ENCODE results near the gene SORCS2. TPM values are rescaled to one million over a fixed set of nuclear protein-coding genes. Genes with fewer than 3 reads are reported as not detected.

Gene SORCS2
- polyA plus RNA-seq, 1 donor from 2014 or later, result 1.0 TPM

GRCh38 chr4:7434766-7435150, 242.4 kb downstream of the SORCS2 start, which contains the start of gene PSAPL1:
Gene PSAPL1, minus strand, starts transcription at chr4:7434930. Its CDS starts 51 bp downstream, at chr4:7434879.
- Histone ChIP-seq H3K27ac (ENCODE audit: low read length) (no peak within 1 kb of the TSS), H3K36me3 (ENCODE audit: insufficient read depth, low read length) (no peaks in the 10 kb centered on the region), H4K20me1 (ENCODE audit: insufficient read depth) (no peaks in the 10 kb centered on the region), H2AFZ (ENCODE audit: low read depth, low read length) (no peak within 1 kb of the TSS), H3K9me2 (ENCODE audit: insufficient read depth, low read length) (no peaks in the 10 kb centered on the region), H3F3A (ENCODE audit: insufficient read depth, low read length, poor library complexity, severe bottlenecking) (no peaks in the 10 kb centered on the region), H3K9ac (ENCODE audit: low read length) (no peak within 1 kb of the TSS), H3K4me2 (ENCODE audit: low read length) (no peak within 1 kb of the TSS), H3K9me3 (ENCODE audit: low read length) (no peaks in the 10 kb centered on the region), H3K79me2 (replicated peaks; ENCODE audit: insufficient read depth, low read length) (no peaks in the 10 kb centered on the region), H3K27me3 (ENCODE audit: insufficient read depth, low read depth, low read length) (no peaks in the 10 kb centered on the region), H3K4me3 (ENCODE audit: low read length) (no peak within 1 kb of the TSS)
- TF ChIP-seq TAF1 (IDR thresholded peaks at IDR 0.05; ENCODE audit: low read depth) (no peak), RAD21 (conservative IDR thresholded peaks at IDR 0.05) (no peak), POLR2AphosphoS5 (IDR thresholded peaks at IDR 0.05) (no peak), REST (IDR thresholded peaks at IDR 0.05; ENCODE audit: borderline replicate concordance) (no peak), SMC3 (conservative IDR thresholded peaks at IDR 0.05; ENCODE audit: poor library complexity) (no peak)

GRCh38 chr4:7435471-7436061, 243.2 kb downstream of the SORCS2 start:
- Histone ChIP-seq H3K27ac (ENCODE audit: low read length) (no peak overlapping the region), H3K9ac (ENCODE audit: low read length) (no peak overlapping the region), H2AFZ (ENCODE audit: low read depth, low read length) (no peak overlapping the region), H3K4me3 (ENCODE audit: low read length) (no peak overlapping the region), H3K9me2 (ENCODE audit: insufficient read depth, low read length) (no peaks in the 10 kb centered on the region), H3K36me3 (ENCODE audit: insufficient read depth, low read length) (no peaks in the 10 kb centered on the region), H4K20me1 (ENCODE audit: insufficient read depth) (no peaks in the 10 kb centered on the region), H3K9me3 (ENCODE audit: low read length) (no peaks in the 10 kb centered on the region), H3K4me2 (ENCODE audit: low read length) (no peak overlapping the region), H3K27me3 (ENCODE audit: insufficient read depth, low read depth, low read length) (no peaks in the 10 kb centered on the region), H3K79me2 (replicated peaks; ENCODE audit: insufficient read depth, low read length) (no peaks in the 10 kb centered on the region), H3F3A (ENCODE audit: insufficient read depth, low read length, poor library complexity, severe bottlenecking) (no peaks in the 10 kb centered on the region)
- TF ChIP-seq CTCF (IDR thresholded peaks at IDR 0.05; ENCODE audit: poor library complexity, severe bottlenecking) (no peak), SMC3 (conservative IDR thresholded peaks at IDR 0.05; ENCODE audit: poor library complexity) (no peak), MXI1 (conservative IDR thresholded peaks at IDR 0.05; ENCODE audit: poor library complexity, severe bottlenecking) (no peak), TAF1 (IDR thresholded peaks at IDR 0.05; ENCODE audit: low read depth) (no peak), POLR2AphosphoS5 (IDR thresholded peaks at IDR 0.05) (no peak), EZH2 (IDR thresholded peaks at IDR 0.05; ENCODE audit: borderline replicate concordance, insufficient read depth, low read length, poor library complexity, severe bottlenecking) (no peak), EP300 (conservative IDR thresholded peaks at IDR 0.05; ENCODE audit: poor library complexity, severe bottlenecking) (no peak), RAD21 (conservative IDR thresholded peaks at IDR 0.05) (no peak), REST (IDR thresholded peaks at IDR 0.05; ENCODE audit: borderline replicate concordance) (no peak)

All from neural cell (in vitro differentiated cells).